Stomach smooth muscle (tissue), 2 donors: ENCODE data around the gene NMBR.
"Not testable (repeated sequence)": the region's sequence is repeated elsewhere in the genome, so short reads cannot be mapped to it uniquely, and the experiment has no call there.

ENCODE experiments used
- H3K27ac ChIP-seq: one replicate; pipeline ENCODE4 v1.7.0; 2013; ENCODE audit warnings: mild to moderate bottlenecking, low read length, inconsistent platforms
- H3K27me3 ChIP-seq, 2 donors: one replicate each; pipeline ENCODE4 v1.7.0; 2013; ENCODE audit warnings: low read length in 2 of 2; ENCODE audit not compliant: insufficient read depth in 2 of 2, control insufficient read depth in 1 of 2
- H3K36me3 ChIP-seq, 2 donors: one replicate each; pipeline ENCODE4 v1.7.0; 2013; ENCODE audit warnings: low read length in 2 of 2; ENCODE audit not compliant: control insufficient read depth in 2 of 2, insufficient read depth in 2 of 2
- H3K4me1 ChIP-seq: one replicate; pipeline ENCODE4 v1.7.0; 2013; ENCODE audit warnings: low read length; ENCODE audit not compliant: control insufficient read depth, insufficient read depth
- H3K4me3 ChIP-seq, 2 donors: one replicate each; pipeline ENCODE4 v1.7.0; 2013; ENCODE audit warnings: low read length in 2 of 2
- H3K9ac ChIP-seq, 2 donors: one replicate each; pipeline ENCODE4 v1.7.0; 2013; ENCODE audit warnings: low read length in 2 of 2, mild to moderate bottlenecking in 1 of 2
- H3K9me3 ChIP-seq, 2 donors: one replicate each; pipeline ENCODE4 v1.7.0; 2013; ENCODE audit warnings: low read length in 2 of 2; ENCODE audit not compliant: control insufficient read depth in 2 of 2
- donor health status: healthy.
- donor health status: Pancreatic carcinoma.

The NMBR gene

GRCh38 chr6:142028527-142028926, 118.4 kb downstream of the NMBR start:
- Histone ChIP-seq H3K27ac (no peak overlapping the region), H3K9ac (no peak overlapping the region), H3K36me3 (no peaks in the 10 kb centered on the region)

GRCh38 chr6:142027804-142028203, 119.1 kb downstream of the NMBR start:
- H3K36me3 ChIP-seq, H3K4me3 ChIP-seq, H3K9ac ChIP-seq, H3K4me1 ChIP-seq, H3K27me3 ChIP-seq, H3K9me3 ChIP-seq, H3K27ac ChIP-seq: not testable (repeated sequence)

More at GRCh38 chr6:142028527-142028926, 118.4 kb downstream of the NMBR start:
- H3K4me3 ChIP-seq: no peak overlapping the region
- no peaks in the 10 kb centered on the region for H3K4me1 ChIP-seq
- H3K9me3 ChIP-seq: no peaks in the 10 kb centered on the region
- no peaks in the 10 kb centered on the region for H3K27me3 ChIP-seq

- Histone ChIP-seq H3K9ac (no peak overlapping the region), H3K27me3 (no peaks in the 10 kb centered on the region), H3K36me3 (no peaks in the 10 kb centered on the region), H3K27ac (no peak overlapping the region), H3K4me3 (no peak overlapping the region), H3K9me3 (no peaks in the 10 kb centered on the region), H3K4me1 (no peaks in the 10 kb centered on the region)
Observed at GRCh38 chr6:142027074-142027473, 119.8 kb downstream of the NMBR start.

- H3K9me3 ChIP-seq: no peaks in the 10 kb centered on the region
- H3K27me3 ChIP-seq: no peaks in the 10 kb centered on the region
- no peak overlapping the region for H3K4me3 ChIP-seq
- H3K9ac ChIP-seq: no peak overlapping the region
- no peaks in the 10 kb centered on the region for H3K4me1 ChIP-seq
- no peaks in the 10 kb centered on the region for H3K36me3 ChIP-seq
- H3K27ac ChIP-seq: no peak overlapping the region
Observed at GRCh38 chr6:142026471-142026870, 120.5 kb downstream of the NMBR start.
